Measurements from ENCODE around the gene PLA2G10. TPM values are rescaled to one million over a fixed set of nuclear protein-coding genes. Genes with fewer than 3 reads are reported as not detected.
A peak's percentile ranks its signal among the peaks of the same experiment; 100 is the strongest.
"Not testable (repeated sequence)": the region's sequence is repeated elsewhere in the genome, so short reads cannot be mapped to it uniquely, and the experiment has no call there.

PLA2G10 gene
- total RNA-seq, 1 donor from 2014 or later = not detected

DNA sequence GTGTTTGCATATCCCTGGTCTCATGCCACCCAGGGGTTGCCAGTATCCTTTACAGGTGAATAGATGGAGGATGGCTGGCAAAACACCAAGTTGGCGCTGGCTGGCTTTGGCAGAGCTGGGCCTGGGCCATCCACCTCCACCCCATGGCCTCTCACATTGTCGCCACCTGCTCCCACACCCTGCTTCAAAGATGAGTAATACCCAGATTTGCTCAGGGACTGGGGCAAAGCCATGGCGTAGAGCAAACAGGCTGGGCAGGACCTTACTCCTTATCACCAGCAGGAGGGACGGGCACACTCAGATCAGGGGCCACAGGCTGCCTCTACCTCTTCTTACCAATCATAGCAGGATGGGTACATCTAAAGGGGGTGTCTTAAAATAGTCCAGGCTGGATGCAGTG is 24.3 kb downstream of the PLA2G10 start:
- no peak for ATAC-seq
- DNase-seq (ENCODE audit: missing footprints) = no peak
- intact Hi-C loops (cut with DNase I) = no loop called here

DNA sequence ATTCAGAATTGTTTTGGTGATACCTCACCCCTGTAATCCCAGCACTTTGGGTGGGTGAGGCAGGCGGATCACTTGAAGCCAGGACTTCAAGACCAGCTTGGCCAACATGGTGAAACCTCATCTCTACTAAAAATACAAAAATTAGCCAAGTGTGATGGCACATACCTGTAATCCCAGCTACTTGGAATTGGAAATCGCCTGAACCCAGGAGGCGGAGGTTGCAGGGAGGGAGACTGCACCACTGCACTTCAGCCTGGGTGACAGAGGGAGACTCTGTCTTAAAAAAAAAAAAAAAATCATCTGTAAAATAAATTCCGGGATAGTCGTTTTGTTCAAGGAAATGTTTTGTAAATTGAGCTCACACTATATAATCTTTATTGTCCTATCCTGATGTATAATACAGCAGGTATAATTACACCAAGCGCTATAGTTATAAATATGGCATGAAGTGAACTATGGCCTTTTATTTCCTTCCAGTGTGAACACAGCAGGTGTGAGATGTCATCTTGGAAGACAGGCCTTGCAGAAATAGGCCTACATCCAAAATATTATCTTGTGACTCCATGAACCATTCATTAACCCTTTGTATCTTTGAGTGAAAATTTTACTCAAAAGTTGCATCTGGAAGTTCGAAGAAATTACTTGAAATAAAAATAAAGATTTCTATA is 25.4 kb downstream of the PLA2G10 start:
- ATAC-seq (no peak), DNase-seq (ENCODE audit: missing footprints) (no peak)
- intact Hi-C loops (cut with DNase I) = no loop called here

DNA sequence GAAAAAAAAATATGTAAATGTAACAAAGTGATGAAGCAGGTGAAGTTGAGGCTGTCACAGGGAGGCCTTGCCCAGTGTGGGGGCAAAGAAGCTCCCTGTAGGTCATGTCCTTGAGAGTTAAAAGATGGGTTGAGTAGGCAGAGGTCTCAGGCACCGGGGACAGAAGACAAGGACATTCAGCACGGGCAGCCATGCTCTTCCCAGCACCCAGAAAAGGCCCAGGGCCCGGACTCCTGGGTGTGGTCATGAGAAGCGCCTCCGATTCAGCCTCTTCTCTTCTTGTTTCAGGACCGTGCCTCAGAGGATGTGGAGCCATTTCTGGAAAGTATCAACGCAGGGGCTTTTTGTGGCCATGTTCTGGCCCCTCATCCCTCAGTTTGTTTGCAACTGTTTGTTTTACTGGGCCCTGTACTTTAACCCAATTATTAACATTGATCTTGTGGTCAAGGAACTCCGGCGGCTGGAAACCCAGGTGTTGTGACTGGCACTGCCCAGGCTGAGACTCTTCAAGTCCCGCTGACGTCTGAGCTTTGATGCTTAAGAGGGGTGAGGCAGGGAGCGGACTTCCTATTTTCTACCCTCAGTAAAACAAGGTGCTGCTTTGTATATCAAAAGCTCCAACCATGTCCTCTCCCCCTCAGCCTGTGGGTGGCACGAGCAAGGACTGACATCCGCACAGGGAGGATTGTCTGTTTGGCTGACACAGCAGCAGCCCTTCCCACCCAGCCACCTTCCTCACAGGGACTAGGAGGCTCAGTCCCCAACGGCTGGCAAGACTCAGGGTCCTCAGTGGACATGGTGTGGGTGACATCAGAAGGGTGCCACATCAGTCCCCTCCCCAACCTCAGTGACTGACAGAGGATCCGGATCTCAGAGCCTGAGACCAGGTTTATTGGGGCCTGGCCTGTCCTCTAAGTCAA is 26.5 kb downstream of the PLA2G10 start:
- intact Hi-C loops (cut with DNase I) = no loop called here
- DNase-seq (ENCODE audit: missing footprints) (no peak), ATAC-seq (no peak)

GRCh38 chr16:14658063-14658462 is 36.0 kb downstream of the PLA2G10 start:
- ATAC-seq (no peak), DNase-seq (ENCODE audit: missing footprints) (no peak)
- intact Hi-C loops (cut with DNase I) = no loop called here

DNA sequence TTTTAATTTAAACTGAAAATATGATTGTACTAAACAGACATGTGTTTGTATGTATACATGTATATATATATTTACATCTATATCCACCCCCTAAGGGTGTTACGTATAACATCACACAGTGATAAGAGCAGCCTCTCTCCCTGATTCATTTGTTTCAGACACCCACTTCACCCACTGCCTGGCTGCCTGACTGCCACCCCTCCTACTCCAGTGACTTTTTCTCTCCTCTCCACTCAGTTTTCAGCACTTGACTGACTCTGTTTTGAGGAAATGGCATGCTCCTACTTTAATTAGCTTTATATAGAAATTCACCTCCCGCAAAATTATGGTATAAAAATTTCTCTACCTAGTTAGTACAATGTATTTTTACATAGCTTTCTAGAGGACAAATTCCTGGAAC is 41.4 kb downstream of the PLA2G10 start:
- intact Hi-C loops (cut with DNase I) = no loop called here
- no peak for DNase-seq (ENCODE audit: missing footprints)
- no peak for ATAC-seq

GRCh38 chr16:14650629-14651028 is 43.5 kb downstream of the PLA2G10 start:
- DNase-seq (ENCODE audit: missing footprints) (no peak), ATAC-seq (no peak)
- intact Hi-C loops (cut with DNase I) = no loop called here

GRCh38 chr16:14649816-14650215 is 44.3 kb downstream of the PLA2G10 start:
- intact Hi-C loops (cut with DNase I) = no loop called here
- no peak for ATAC-seq
- DNase-seq (ENCODE audit: missing footprints) = no peak

DNA sequence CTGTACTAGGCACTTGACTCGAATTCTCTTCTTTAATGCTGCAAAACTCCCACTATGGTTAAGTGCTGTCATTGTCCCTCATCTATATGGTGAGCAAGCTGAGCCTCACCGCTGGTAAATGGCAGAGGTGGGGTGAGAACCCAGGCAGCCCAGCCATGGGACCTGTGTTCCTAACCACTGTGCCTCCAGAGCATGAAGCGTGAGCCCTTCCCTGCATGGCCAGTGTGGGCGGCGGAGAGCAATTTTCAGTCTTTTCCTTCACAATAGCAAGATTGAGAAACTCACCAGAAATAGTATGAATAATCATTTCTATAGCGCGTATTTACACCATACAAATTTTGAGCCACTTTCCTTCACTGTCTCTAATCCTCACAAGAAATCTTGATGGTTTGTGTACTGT is 52.2 kb downstream of the PLA2G10 start:
- ATAC-seq = no peak
- intact Hi-C loops (cut with DNase I) = no loop called here
- no peak for DNase-seq (ENCODE audit: missing footprints)

DNA sequence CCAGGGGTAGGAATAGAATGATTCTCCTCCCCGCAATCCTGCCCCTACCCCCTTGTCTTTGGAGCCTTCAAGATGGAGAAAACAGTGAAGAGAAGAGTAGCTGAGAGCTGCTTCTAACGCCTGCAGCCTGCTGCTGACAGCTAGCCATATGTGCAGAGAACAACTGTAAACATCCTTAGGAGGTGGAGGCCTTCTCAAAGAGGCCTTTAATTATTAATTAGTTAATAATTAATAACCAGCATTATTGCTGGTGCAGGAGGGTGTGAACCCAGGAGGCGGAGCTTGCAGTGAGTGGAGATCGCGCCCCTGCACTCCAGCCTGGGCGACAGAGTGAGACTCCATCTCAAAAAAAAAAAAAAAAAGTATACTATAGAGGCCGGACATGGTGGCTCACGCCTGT is 52.9 kb downstream of the PLA2G10 start:
- no peak for ATAC-seq
- DNase-seq (ENCODE audit: missing footprints) = no peak
- intact Hi-C loops (cut with DNase I) = no loop called here

DNA sequence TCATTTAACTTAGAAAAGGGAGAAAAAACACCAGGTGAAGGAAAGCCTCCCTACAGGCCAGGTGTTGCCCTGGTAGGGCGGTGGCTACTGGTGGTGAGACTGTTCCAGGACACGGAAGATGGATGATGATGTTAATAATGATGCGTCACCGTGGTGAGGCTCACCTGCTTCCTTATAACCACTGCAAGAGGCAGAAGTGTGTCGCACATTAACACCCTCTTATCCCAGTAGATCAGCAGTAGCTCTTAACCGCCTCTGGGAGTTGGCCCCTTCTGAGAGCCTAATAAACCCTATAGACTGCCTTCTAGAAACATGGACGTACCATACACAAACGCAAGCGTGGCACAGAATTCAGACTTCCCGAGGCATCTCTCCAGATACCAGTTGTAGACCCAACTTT is 53.6 kb downstream of the PLA2G10 start:
- DNase-seq (ENCODE audit: missing footprints) (no peak), ATAC-seq (no peak)
- intact Hi-C loops (cut with DNase I) = no loop called here

GRCh38 chr16:14636951-14637240 is 57.2 kb downstream of the PLA2G10 start:
- intact Hi-C loops (cut with DNase I) = loop anchor here (10.0 kb wide), 1 partner anchor 712 kb away; the partner anchor contains the start of gene ERCC4
- not testable (repeated sequence) for DNase-seq (ENCODE audit: missing footprints); ATAC-seq

DNA sequence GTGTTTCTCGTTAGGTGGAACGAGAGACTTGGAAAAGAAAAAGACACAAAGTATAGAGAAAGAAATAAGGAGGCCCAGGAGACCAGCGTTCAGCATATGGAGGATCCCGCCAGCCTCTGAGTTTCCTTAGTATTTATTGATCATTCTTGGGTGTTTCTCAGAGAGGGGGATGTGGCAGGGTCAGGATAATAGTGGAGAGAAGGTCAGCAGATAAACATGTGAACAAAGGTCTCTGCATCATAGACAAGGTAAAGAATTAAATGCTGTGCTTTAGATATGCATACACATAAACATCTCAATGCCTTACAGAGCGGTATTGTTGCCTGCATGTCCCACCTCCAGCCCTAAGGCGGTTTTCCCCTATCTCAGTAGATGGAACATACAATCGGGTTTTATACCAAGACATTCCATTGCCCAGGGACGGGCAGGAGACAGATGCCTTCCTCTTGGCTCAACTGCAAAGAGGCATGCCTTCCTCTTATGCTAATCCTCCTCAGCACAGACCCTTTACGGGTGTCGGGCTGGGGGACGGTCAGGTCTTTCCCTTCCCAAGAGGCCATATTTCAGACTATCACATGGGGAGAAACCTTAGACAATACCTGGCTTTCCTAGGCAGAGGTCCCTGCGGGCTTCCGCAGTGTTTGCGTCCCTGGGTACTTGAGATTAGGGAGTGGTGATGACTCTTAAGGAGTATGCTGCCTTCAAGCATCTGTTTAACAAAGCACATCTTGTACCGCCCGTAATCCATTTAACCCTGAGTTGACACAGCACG is 57.7 kb downstream of the PLA2G10 start:
- DNase-seq (ENCODE audit: missing footprints) = not testable (repeated sequence)

DNA sequence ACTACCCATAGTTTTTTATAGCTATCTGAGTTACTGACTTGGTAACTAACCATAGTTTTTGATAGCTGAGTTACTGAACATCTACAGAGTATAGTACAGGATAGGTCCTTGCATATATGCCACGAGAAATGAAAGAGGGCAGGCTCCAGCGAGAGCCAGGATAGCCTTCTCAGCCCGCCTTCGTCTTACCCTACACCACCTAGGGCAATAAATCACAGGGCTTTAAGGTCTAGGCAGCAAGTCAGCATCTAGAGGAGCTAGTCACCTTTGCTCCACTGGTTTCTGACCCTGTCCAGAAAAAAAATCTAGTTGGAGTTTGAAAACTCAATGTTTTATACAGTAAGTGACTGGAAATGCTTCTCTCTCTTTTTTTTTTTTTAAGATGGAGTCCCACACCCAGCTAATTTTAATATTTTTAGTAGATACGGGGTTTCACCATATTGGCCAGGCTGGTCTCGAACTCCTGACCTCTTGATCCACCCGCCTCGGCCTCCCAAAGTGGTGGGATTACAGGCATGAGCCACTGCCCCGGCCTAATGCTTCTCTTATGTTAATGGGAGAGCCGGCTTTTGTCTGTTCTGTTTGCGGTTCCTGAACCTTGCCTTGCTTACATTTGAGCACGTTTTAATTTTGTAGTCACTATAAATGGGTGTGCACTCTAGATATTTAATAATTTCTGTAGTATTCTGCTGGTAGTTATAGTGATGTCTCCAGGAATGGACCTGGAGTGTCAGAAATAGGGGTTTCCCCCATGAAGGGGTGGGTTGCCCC is 58.5 kb downstream of the PLA2G10 start:
- ATAC-seq (no peak), DNase-seq (ENCODE audit: missing footprints) (no peak)
- intact Hi-C loops (cut with DNase I) = loop anchor here (10.0 kb wide), 1 partner anchor 711 kb away; the partner anchor contains the start of gene ERCC4

More for the DNA sequence above, 57.7 kb downstream of the PLA2G10 start:
- not testable (repeated sequence) for ATAC-seq
- intact Hi-C loops (cut with DNase I) = loop anchor here (10.0 kb wide), 1 partner anchor 712 kb away; the partner anchor contains the start of gene ERCC4

- intact Hi-C loops (cut with DNase I) = loop anchor here (10.0 kb wide), 1 partner anchor 710 kb away; the partner anchor contains the start of gene ERCC4
- ATAC-seq = no peak
- no peak for DNase-seq (ENCODE audit: missing footprints)
Measured at GRCh38 chr16:14634389-14634725, 59.8 kb downstream of the PLA2G10 start.

DNA sequence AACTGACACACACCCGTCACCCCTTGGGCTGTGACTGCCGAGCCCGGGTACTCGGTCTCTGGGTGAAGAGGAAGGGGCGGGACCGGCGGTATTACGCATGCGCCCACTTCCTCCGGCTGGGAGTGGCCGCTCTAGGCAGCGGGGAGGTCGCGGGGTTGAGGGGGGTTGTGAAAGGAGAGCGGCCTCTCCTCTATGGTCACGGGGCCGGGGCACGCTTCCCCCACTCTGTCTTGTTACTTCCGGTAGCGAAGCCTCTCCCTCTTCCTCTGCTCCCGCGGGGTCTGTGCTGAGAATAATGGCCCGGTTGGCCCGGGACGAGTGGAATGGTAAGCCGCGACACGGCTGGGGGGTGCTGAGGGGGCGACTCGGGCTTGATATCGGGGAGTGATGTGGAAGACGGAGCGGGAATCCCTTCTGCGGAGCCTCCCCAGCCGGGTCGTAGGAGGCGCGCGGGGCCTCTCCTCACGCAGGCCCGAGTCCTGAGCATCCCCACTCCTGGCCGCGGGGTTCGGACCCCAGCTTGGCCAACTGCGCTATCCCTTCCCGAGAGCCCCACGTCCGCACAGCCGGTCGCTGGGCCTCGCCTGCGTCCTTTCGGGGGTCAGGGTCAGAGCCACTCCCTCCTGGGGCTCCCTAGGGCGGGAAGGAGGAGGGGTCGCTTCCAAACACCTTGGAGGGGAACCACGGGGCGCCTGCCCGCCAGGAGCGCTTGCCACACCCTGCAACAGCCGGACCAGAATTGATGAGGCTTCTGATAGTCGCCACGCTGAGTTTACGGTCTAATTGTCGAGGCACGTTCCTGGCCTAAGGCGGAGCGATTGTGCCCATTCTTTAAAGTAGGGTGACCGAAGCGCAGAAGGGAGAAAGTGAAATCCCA is 61.2 kb downstream of the PLA2G10 start, which contains the start of gene BFAR:
TSS of gene BFAR (plus strand) at position 259 of the 877 bp plus-strand sequence. CDS start 11,396 bp downstream, outside the sequence.
- DNase-seq (ENCODE audit: missing footprints) (peak; percentile 100), ATAC-seq (peak; percentile 96)
- intact Hi-C loops (cut with DNase I) = loop anchor here (10.0 kb wide), 1 partner anchor 708 kb away; the partner anchor contains the start of gene ERCC4

GRCh38 chr16:14630620-14631330 is 63.3 kb downstream of the PLA2G10 start:
- DNase-seq (ENCODE audit: missing footprints); ATAC-seq: not testable (repeated sequence)
- intact Hi-C loops (cut with DNase I) = loop anchor here (10.0 kb wide), 1 partner anchor 706 kb away; the partner anchor contains the start of gene ERCC4
